Central memory CD8-positive, alpha-beta T cell (primary cell): ENCODE data around the gene NUDT12.

Experiments used
- ATAC-seq: fragments of 150-1000 bp; cut with Tn5 transposase; replicated peaks from 2 replicates; pipeline ENCODE4 v1.10.0; 2022; ENCODE audit warnings: mild to moderate bottlenecking, moderate FRiP score, moderate number of reproducible peaks; ENCODE audit not compliant: poor library complexity, severe bottlenecking; ENCODE audit errors: extremely low read depth
- DNase-seq, 2 donors: peaks; one replicate each; pipeline ENCODE4 v3.0.0; 2021; ENCODE audit warnings: low spot score in 2 of 2
- H3K27ac Mint-ChIP-seq: one replicate; pipeline ENCODE4 v1.8.0; 2022; ENCODE audit warnings: low read depth, mild to moderate bottlenecking, moderate library complexity, mixed read lengths
- H3K27me3 Mint-ChIP-seq: one replicate; pipeline ENCODE4 v1.8.0; 2022; ENCODE audit warnings: mixed read lengths
- H3K36me3 Mint-ChIP-seq: one replicate; pipeline ENCODE4 v1.8.0; 2022; ENCODE audit warnings: mild to moderate bottlenecking, moderate library complexity, mixed read lengths; ENCODE audit not compliant: insufficient read depth
- H3K4me1 Mint-ChIP-seq: one replicate; pipeline ENCODE4 v1.8.0; 2022; ENCODE audit warnings: mixed read lengths
- H3K4me3 Mint-ChIP-seq: one replicate; pipeline ENCODE4 v1.8.0; 2022; ENCODE audit warnings: mild to moderate bottlenecking, moderate library complexity, mixed read lengths
- H3K9me3 Mint-ChIP-seq: one replicate; pipeline ENCODE4 v1.8.0; 2022; ENCODE audit warnings: mixed read lengths

NUDT12 gene

GRCh38 chr5:103526164-103526915 lies 36.2 kb downstream of the NUDT12 start:
- H3K27me3 Mint-ChIP-seq = no peaks in the 10 kb centered on the region
- no peak overlapping the region for H3K4me3 Mint-ChIP-seq
- no peaks in the 10 kb centered on the region for H3K36me3 Mint-ChIP-seq
- ATAC-seq = no peak
- no peaks in the 10 kb centered on the region for H3K9me3 Mint-ChIP-seq
- no peak overlapping the region for H3K27ac Mint-ChIP-seq
- H3K4me1 Mint-ChIP-seq = no peaks in the 10 kb centered on the region
- no peak for DNase-seq

GRCh38 chr5:103525361-103525760 lies 37.2 kb downstream of the NUDT12 start:
- no peak for ATAC-seq
- Mint-ChIP-seq H3K36me3 (no peaks in the 10 kb centered on the region), H3K4me1 (no peaks in the 10 kb centered on the region), H3K27ac (no peak overlapping the region), H3K4me3 (no peak overlapping the region), H3K27me3 (no peaks in the 10 kb centered on the region), H3K9me3 (no peaks in the 10 kb centered on the region)
- DNase-seq = no peak

- Mint-ChIP-seq H3K4me3 (no peak overlapping the region), H3K4me1 (no peaks in the 10 kb centered on the region), H3K27me3 (no peaks in the 10 kb centered on the region), H3K9me3 (no peaks in the 10 kb centered on the region), H3K36me3 (no peaks in the 10 kb centered on the region), H3K27ac (no peak overlapping the region)
- ATAC-seq (no peak), DNase-seq (no peak)
These were observed 39.3 kb downstream of the NUDT12 start for GRCh38 chr5:103523319-103523718.

GRCh38 chr5:103522586-103522985 lies 40.0 kb downstream of the NUDT12 start:
- H3K9me3 Mint-ChIP-seq = no peaks in the 10 kb centered on the region
- H3K27me3 Mint-ChIP-seq = no peaks in the 10 kb centered on the region
- H3K4me3 Mint-ChIP-seq = no peak overlapping the region
- no peak for DNase-seq
- no peaks in the 10 kb centered on the region for H3K36me3 Mint-ChIP-seq
- no peak for ATAC-seq
- H3K4me1 Mint-ChIP-seq = no peaks in the 10 kb centered on the region
- no peak overlapping the region for H3K27ac Mint-ChIP-seq

- ATAC-seq (no peak), DNase-seq (no peak)
- peaks cover 18% of the 10 kb centered on the region for H3K27me3 Mint-ChIP-seq
- H3K36me3 Mint-ChIP-seq = no peaks in the 10 kb centered on the region
- no peaks in the 10 kb centered on the region for H3K9me3 Mint-ChIP-seq
- H3K4me3 Mint-ChIP-seq = no peak overlapping the region
- H3K27ac Mint-ChIP-seq = no peak overlapping the region
- no peaks in the 10 kb centered on the region for H3K4me1 Mint-ChIP-seq
These were observed 43.0 kb downstream of the NUDT12 start for GRCh38 chr5:103519550-103519949.

GRCh38 chr5:103514371-103514770 lies 48.2 kb downstream of the NUDT12 start:
- DNase-seq = no peak
- Mint-ChIP-seq H3K9me3 (no peaks in the 10 kb centered on the region), H3K4me3 (no peak overlapping the region), H3K27me3 (peaks cover 18% of the 10 kb centered on the region), H3K36me3 (no peaks in the 10 kb centered on the region), H3K27ac (no peak overlapping the region), H3K4me1 (no peaks in the 10 kb centered on the region)
- no peak for ATAC-seq

GRCh38 chr5:103513701-103514100 lies 48.9 kb downstream of the NUDT12 start:
- Mint-ChIP-seq H3K27ac (no peak overlapping the region), H3K4me1 (no peaks in the 10 kb centered on the region), H3K27me3 (peaks cover 18% of the 10 kb centered on the region), H3K36me3 (no peaks in the 10 kb centered on the region), H3K4me3 (no peak overlapping the region), H3K9me3 (no peaks in the 10 kb centered on the region)
- ATAC-seq (no peak), DNase-seq (no peak)

GRCh38 chr5:103512500-103512899 lies 50.1 kb downstream of the NUDT12 start:
- H3K27ac Mint-ChIP-seq = no peak overlapping the region
- H3K36me3 Mint-ChIP-seq = no peaks in the 10 kb centered on the region
- DNase-seq (no peak), ATAC-seq (no peak)
- H3K4me1 Mint-ChIP-seq = no peaks in the 10 kb centered on the region
- no peak overlapping the region for H3K4me3 Mint-ChIP-seq
- H3K27me3 Mint-ChIP-seq = peaks cover 17% of the 10 kb centered on the region
- H3K9me3 Mint-ChIP-seq = no peaks in the 10 kb centered on the region

- no peak for DNase-seq
- Mint-ChIP-seq H3K27me3 (peaks cover 7% of the 10 kb centered on the region), H3K4me1 (no peaks in the 10 kb centered on the region), H3K27ac (no peak overlapping the region), H3K4me3 (no peak overlapping the region), H3K9me3 (peaks cover 3% of the 10 kb centered on the region), H3K36me3 (no peaks in the 10 kb centered on the region)
- ATAC-seq = no peak
These were observed 51.1 kb downstream of the NUDT12 start for GRCh38 chr5:103511554-103511885.

- ATAC-seq (no peak), DNase-seq (no peak)
- Mint-ChIP-seq H3K4me3 (no peak overlapping the region), H3K36me3 (no peaks in the 10 kb centered on the region), H3K9me3 (peaks cover 3% of the 10 kb centered on the region), H3K27me3 (peaks cover 2% of the 10 kb centered on the region), H3K27ac (no peak overlapping the region), H3K4me1 (no peaks in the 10 kb centered on the region)
These were observed 51.6 kb downstream of the NUDT12 start for GRCh38 chr5:103510851-103511553.

- ATAC-seq = no peak
- DNase-seq = no peak
- H3K27ac Mint-ChIP-seq = no peak overlapping the region
- no peaks in the 10 kb centered on the region for H3K36me3 Mint-ChIP-seq
- no peak overlapping the region for H3K4me3 Mint-ChIP-seq
- H3K27me3 Mint-ChIP-seq = no peaks in the 10 kb centered on the region
- peaks cover 7% of the 10 kb centered on the region for H3K9me3 Mint-ChIP-seq
- no peaks in the 10 kb centered on the region for H3K4me1 Mint-ChIP-seq
These were observed 56.8 kb downstream of the NUDT12 start for GRCh38 chr5:103505581-103506305.

GRCh38 chr5:103503066-103503465 lies 59.5 kb downstream of the NUDT12 start:
- H3K4me3 Mint-ChIP-seq = no peak overlapping the region
- H3K27me3 Mint-ChIP-seq = no peaks in the 10 kb centered on the region
- H3K4me1 Mint-ChIP-seq = no peaks in the 10 kb centered on the region
- no peak for ATAC-seq
- H3K36me3 Mint-ChIP-seq = no peaks in the 10 kb centered on the region
- DNase-seq = no peak
- peaks cover 7% of the 10 kb centered on the region for H3K9me3 Mint-ChIP-seq
- no peak overlapping the region for H3K27ac Mint-ChIP-seq

- Mint-ChIP-seq H3K4me3 (no peak overlapping the region), H3K9me3 (peaks cover 7% of the 10 kb centered on the region)
These were observed 59.9 kb downstream of the NUDT12 start for GRCh38 chr5:103502662-103503061.

More at GRCh38 chr5:103502662-103503061, 59.9 kb downstream of the NUDT12 start:
- Mint-ChIP-seq H3K27ac (no peak overlapping the region), H3K36me3 (no peaks in the 10 kb centered on the region), H3K4me1 (no peaks in the 10 kb centered on the region), H3K27me3 (no peaks in the 10 kb centered on the region)
- no peak for ATAC-seq
- DNase-seq = no peak
